Breast epithelium (tissue), 3 donors: ENCODE data around the gene KRTAP10-1.

ENCODE experiments used
- CTCF ChIP-seq, 3 donors: fragments of 450-650 bp; IDR thresholded peaks; one replicate each; pipeline ENCODE4 v1.5.1; 2016 to 2017; ENCODE audit warnings: antibody characterized with exemption in 3 of 3, mild to moderate bottlenecking in 3 of 3, moderate library complexity in 3 of 3
- POLR2A ChIP-seq: fragments of 450-650 bp; IDR thresholded peaks from one replicate; pipeline ENCODE4 v1.6.1; 2016; ENCODE audit warnings: antibody characterized with exemption, mild to moderate bottlenecking, moderate library complexity
- POLR2AphosphoS5 ChIP-seq, 3 donors: sonication (generic); formaldehyde crosslinking; IDR thresholded peaks; one replicate each; pipeline ENCODE4 v1.6.1; 2017; ENCODE audit warnings: antibody characterized with exemption in 3 of 3

DNA sequence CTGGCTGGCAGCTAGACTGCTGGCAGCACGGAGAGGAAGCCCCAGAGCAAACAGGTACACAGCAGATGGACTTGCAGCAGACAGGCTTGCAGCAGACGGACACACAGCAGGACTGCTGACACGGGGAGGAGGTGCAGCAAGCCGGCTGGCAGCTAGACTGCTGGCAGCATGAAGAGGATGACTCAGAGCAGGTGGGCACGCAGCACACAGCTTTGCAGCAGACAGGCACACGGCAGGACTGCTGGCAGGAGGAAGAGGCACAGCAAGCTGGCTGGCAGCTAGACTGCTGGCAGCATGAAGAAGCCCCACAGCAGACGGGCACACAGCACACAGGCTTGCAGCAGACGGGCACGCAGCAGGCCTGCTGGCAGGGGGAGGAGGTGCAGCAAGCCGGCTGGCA, 10.8 kb upstream of the KRTAP10-1 start:
- TF ChIP-seq POLR2A, result no peak
- TF ChIP-seq CTCF (IDR thresholded peaks at IDR 0.05), result no peak
- no peak for TF ChIP-seq POLR2AphosphoS5 (IDR thresholded peaks at IDR 0.05)
